NCI-H460 (cell line): ENCODE results near the gene ZG16B. TPM values are rescaled to one million over a fixed set of nuclear protein-coding genes. Genes with fewer than 3 reads are reported as not detected.

Experiments used
- DNase-seq: peaks from one replicate; pipeline ENCODE4 v3.0.0-alpha.2; 2016; ENCODE audit warnings: low read depth; ENCODE audit errors: extremely low read depth
- total RNA-seq: library from RNA; depleted of rRNA; stranded (reverse); fragments of >200 nt; shearing (Covaris generic); gene quantifications from 2 replicates; pipeline ENCODE4 v1.2.3, GENCODE V29; 2014

ZG16B gene
- total RNA-seq, 1 experiment from 2014 or later = 18.7 TPM

DNA sequence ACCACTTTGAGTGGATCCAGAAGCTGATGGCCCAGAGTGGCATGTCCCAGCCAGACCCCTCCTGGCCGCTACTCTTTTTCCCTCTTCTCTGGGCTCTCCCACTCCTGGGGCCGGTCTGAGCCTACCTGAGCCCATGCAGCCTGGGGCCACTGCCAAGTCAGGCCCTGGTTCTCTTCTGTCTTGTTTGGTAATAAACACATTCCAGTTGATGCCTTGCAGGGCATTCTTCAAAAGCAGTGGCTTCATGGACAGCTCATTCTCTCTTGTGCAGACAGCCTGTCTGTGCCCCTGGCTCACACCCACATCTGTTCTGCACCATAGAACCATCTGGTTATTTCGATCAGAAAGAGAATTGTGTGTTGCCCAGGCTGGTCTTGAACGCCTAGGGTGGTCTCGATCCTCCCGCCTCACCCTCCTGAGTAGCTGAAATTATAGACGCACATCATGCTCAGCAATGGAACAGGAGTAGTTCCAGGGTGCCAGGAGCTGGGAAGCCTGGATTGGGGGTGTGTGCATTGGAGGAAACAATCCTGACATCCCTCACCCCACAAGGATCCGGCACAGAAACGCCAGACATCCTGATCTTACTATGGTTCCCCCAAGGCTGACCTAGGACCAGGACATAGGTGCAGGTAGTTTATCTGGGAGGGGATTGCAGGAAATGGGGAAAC is 8.5 kb upstream of the ZG16B start:
- no peak for DNase-seq

DNA sequence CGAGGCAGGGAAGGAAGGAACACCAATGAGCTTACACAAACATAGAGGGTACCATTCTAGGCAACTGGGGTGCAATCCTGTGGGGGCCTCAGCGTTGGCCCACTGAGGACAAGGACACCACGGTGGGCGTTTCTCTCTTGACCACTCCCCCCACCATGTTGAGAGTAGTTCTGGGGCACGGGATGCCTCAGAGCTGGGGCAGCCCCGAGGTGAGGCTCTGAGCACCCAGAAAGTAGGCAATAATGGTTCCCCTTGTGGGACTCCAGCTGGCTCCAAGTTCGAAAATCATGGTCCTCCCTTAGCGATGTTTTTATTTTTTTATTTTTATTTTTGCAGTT is 8.0 kb upstream of the ZG16B start:
- no peak for DNase-seq

DNA sequence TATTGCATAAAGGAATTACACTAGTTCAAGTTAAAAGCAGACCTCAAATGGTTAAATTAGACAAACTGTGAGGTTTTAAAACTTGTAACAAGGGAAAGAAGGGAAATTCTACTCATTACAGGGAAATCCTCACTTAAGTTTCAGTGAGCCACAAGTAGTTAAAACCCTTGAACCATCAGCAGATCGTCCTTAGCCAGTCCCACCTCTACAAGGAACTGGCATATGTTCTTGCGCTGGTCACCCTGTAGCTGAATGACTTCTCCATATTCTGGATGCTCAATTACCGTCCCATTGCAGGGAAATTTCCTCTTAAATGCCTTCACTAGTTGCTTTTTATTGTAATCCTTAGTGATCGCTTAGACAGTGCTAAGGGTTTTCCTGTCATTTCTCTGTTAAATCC is 7.6 kb upstream of the ZG16B start:
- no peak for DNase-seq

- DNase-seq = no peak
Observed at GRCh38 chr16:2824626-2825025, 5.5 kb upstream of the ZG16B start.

- DNase-seq = no peak
Observed at GRCh38 chr16:2825049-2825742, 4.9 kb upstream of the ZG16B start.

DNA sequence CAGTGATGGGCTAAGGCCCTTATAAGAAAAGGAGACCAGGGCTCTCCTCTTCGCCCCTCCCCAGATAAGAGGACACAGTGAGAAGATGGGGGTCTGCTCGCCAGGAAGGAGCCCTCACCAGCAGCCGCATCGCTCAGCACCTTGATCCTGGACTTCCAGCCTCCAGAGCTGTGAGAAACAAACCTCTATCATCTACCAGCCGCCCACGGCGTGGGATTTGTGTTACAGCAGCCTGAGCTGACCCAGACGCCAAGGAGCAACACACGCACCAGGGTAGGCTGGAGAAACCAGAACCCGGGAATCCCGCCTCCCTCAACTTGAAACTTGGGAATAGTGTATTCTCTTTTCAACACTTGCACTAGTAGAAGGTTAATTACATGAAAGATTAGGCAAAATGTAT is 4.2 kb upstream of the ZG16B start:
- DNase-seq = no peak

DNA sequence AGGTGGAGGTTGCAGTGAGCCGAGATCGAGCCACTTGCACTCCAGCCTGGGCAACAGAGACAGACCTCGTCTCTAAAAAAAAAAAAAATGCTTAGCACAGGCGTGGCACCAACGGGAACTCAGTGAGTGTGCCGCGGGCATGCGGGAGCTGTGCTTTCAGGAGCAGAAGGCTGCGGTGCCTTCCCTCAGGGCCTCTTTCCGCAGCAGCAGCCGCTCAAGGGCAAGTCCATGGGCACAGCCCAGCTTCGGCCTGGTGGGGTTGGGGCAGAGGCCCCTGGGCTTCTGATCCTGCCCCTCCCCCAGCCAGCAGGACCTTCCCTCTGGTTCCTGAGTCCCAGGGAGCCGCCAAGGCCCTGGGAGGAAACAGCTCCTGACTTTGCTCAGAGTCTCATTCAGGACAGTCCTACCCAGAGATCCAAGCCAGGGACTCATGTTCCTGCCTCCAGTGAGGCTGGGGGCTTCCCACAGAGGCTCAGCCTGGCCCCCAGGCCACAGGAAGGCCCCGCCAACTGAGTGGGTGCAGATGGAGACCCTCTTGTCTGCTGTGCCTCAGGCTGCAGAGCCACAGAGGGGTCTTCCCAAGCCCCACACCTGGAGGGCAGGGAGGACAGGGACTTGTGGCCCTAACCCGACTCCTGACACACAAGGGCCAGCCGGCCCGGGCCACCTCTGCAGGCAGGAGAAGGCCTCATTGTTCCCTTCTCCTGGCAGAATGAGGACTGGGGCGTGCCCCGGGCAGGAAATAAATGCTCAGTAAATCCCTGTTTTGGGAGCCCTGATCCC is 3.3 kb upstream of the ZG16B start:
- DNase-seq = no peak

GRCh38 chr16:2827374-2827791 is 2.7 kb upstream of the ZG16B start:
- no peak for DNase-seq

DNA sequence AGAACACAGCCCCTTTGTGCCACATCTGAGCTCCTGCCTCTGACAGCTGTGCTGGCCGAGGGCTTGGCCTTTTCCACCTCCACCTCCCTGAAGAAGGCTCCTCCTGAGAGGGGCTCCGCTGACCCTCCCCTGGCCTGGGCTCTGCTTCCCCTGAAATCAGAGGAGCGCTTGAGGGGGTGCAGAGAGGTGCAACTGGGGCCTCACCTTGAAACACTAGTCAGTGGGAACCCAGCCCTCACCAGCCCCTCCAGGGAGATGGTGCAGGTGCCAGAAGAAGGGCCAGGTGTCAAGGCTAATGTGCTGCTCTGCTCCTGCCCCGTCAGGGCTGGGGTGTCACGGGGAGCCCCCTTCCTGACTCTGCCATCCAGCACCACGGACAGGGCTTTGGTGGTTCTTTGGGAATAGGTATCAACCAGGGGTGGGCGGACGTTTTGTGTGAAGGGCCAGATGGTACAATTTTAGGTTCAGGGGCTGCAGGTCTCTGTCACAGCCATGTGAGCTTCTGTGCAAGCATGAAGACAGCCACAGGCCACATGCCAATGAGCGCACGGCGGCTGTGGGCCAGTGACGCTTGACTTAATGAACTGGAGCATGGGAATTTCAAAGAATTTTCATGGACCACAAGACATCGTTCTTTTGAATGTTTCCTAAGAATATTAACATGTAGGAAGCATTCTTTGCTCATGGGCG is 2.1 kb upstream of the ZG16B start:
- DNase-seq = no peak

GRCh38 chr16:2828521-2828840 is 1.6 kb upstream of the ZG16B start:
- DNase-seq = no peak

GRCh38 chr16:2828876-2829430 is 1.1 kb upstream of the ZG16B start:
- DNase-seq = no peak

DNA sequence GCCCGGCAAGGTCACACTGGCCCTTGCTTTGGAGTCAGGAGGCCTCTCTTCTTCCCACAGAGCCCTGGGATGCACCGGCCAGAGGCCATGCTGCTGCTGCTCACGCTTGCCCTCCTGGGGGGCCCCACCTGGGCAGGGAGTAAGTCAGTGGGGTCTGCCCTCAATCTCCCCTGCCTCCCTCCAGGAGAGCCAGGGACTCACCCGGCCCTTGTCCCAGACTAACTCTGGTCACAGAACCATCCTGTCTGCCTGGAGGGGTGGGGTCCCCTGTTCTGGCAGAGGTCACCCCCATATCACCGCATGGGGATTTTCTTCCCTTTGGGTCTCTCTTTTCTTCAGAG is 222 bp downstream of the ZG16B start:
- no peak for DNase-seq

GRCh38 chr16:2831203-2831602 is 1.1 kb downstream of the ZG16B start:
- DNase-seq = no peak

GRCh38 chr16:2833776-2834175 is 3.7 kb downstream of the ZG16B start:
- DNase-seq = no peak

DNA sequence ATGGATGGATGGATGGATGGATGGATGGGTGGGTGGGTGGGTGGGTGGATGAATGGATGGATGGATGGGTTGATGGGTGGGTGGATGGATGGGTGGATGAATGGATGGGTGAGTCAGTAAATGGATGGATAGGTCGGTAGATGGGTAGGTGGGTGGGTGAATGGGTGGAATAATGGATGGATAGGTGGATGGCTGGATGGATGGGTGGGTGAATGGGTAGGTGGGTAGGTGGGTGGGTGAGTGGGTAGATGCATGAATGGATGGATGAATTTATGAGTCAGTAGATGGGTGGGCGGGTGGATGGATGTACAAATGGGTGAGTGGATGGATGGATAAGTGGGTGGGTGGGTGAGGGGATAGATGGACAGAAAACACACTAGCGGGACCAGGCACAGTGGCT is 4.9 kb downstream of the ZG16B start:
- DNase-seq = no peak

DNA sequence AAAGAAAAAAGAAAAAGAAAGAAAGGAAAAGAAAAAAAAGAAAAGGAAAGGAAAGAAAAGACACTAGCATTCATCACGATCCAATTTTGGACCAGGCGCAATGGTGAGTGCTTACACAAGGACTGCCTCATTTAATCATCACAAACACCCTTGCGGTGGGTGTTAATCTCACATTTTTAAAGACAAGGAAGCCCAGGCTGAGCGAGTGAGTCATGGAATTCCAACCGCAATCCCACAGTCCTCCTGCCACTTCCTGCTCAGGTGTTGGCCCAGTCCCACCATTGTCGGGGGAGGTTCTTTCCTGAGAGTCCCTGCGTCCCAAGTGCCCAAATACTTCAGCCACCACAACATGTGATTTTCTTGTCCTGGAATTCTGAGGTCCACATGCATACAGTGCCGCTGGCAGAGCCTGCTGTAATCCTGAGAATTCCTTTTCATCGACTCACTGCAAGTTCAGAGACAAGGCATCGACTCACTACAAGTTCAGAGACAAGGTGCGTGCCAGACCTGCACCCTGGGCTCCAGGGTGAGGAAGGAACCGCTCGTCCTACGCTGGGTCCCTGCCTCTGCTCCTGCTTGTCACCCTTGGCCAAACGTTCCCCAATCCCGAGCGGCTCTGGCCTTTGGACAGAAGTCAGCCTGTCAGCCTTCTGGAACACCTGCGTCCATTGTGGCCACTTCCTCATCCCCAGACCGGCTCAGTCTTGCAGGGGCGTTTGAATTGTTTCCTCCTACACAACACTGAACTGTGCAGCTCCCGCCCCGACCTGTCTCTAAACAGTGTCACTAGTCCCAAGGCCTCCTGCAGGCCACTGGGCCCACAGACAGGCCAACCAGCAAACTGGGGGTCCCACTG is 5.8 kb downstream of the ZG16B start:
- DNase-seq = no peak

GRCh38 chr16:2836646-2837508 is 6.8 kb downstream of the ZG16B start:
- no peak for DNase-seq

GRCh38 chr16:2838928-2839327 is 8.8 kb downstream of the ZG16B start:
- peak; percentile 41 for DNase-seq

DNA sequence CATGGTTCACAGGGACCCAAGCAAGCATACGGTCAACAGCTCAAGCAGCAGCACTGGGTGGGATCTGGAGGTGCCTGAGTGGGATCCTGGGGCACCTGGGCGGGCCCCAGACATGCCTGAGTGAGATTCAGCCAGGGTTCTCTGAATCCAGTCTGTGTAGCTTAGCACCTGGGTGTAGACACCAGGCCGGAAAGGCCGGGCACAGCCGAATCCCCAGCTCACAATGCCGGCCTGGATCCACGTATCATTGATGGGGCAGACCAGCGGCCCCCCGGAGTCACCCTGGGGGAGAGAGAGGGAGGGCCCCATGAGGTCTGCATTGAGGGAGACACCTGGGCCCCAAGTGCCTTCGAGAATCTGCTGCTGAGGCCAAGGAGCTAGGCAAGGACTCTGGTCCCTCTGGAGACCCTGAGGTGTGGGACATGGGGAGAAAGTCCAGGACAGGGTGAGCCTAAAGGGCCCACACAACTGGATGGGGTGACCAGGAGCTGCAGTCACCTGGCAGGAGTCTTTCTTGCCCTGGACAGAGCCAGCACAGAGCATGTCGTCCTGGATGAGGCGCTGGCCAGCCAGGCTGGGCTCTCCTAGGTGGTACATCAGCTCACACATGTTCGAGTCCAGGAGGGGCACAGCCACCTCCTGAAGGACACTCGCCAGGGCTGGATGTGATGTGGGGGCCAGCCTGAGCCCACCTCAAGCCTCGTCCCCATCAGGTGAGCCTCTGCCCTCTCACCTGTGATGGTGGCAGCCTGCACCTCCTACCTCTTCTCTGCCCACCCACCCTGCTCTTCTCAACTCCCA is 9.7 kb downstream of the ZG16B start:
- DNase-seq = no peak
